NCI-H2107 treated with DMSO at 0.1 percent for 48 hours (cell line): ENCODE measurements around the gene DTNB.

Experiments
- DNase-seq: peaks from one replicate; lab custom pipeline; 2025; ENCODE audit not compliant: unreplicated experiment; lab: John Stamatoyannopoulos, UW

Gene DTNB

GRCh38 chr2:25473758-25474340 lies 199.5 kb downstream of the DTNB start:
- peak; percentile 76 for DNase-seq

DNA sequence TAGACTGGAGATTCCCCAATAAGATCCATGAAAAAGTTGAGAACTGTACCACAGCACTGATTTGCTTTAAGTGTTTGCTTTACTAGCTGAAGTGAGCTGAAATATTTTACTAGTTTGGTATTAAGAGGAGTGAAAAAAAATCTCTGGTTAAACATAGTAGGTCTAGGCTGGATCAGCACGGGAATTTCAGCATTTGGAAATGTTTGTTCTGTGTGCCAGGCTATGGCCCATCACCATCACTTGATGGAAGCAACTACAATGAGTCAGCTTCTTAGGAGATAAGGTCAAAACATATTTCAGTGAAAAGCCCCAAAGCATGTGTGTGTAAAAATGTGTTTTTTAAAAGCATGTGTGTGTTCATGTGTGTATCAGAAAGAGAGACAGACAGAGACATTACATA lies 200.2 kb downstream of the DTNB start:
- no peak for DNase-seq

DNA sequence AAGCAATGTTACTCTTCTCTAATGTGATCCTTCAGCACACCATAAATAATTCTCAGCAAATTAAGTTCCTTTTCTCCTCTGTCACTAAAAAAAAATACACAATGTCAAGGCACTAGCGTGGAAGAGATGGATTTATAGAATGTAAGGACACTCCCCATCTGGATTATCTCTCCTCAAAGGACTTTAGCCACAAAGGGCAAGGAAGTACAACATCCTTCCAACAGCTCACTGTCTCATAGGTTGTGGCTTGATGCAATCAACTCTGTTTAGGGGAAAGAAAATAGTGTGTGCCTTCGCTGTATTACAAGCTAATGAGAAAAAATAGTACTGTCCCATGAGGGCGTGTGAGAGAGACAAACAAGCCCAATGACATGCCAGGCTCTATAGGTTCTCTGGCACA lies 202.6 kb downstream of the DTNB start:
- DNase-seq, result no peak

GRCh38 chr2:25467743-25468142 lies 205.6 kb downstream of the DTNB start:
- no peak for DNase-seq

GRCh38 chr2:25462021-25462420 lies 211.4 kb downstream of the DTNB start:
- DNase-seq, result no peak

GRCh38 chr2:25460261-25460905 lies 213.0 kb downstream of the DTNB start:
- DNase-seq, result no peak

GRCh38 chr2:25454824-25455611 lies 218.4 kb downstream of the DTNB start:
- no peak for DNase-seq

DNA sequence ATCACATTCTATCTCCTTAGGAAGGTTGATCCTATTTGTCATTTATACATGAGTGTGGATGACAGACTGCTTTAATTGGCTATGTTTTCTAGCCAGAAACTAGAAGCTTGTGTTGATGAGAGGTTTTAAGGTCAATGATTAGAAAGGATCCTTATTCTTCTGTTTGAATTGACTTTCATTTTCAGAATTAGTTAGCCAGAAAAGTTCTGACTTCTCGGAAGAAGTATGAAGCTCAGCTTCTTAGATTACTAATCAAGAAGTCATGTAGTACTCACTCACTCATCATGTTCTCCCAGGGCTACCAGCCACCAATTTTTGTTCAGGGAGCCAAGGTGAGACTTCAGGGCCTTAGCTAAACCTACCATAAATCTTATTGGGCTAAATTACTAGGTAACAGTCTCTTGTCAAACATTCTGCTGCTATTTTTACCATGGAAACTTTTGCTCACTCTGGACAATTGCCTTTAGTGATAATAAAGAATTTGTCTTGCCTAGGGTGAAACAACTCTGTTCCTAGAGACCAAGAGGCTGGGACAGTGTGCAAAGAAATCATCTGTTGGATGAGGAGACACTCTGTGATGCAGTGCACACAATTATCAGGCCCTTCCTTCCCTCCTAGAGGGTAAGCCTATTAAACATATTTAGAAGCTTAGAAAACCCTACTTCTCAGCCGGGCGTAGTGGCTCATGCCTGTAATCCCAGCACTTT lies 220.0 kb downstream of the DTNB start:
- DNase-seq, result no peak

GRCh38 chr2:25448808-25449207 lies 224.6 kb downstream of the DTNB start:
- DNase-seq, result no peak

- DNase-seq, result no peak
Observed at GRCh38 chr2:25447018-25447417, 226.4 kb downstream of the DTNB start.

- DNase-seq, result no peak
Observed at GRCh38 chr2:25446122-25446521, 227.3 kb downstream of the DTNB start.

GRCh38 chr2:25445464-25445863 lies 227.9 kb downstream of the DTNB start:
- DNase-seq, result no peak

GRCh38 chr2:25444608-25445270 lies 228.6 kb downstream of the DTNB start:
- no peak for DNase-seq

GRCh38 chr2:25443766-25444165 lies 229.6 kb downstream of the DTNB start:
- DNase-seq, result no peak

- DNase-seq, result no peak
Observed at GRCh38 chr2:25441353-25441752, 232.0 kb downstream of the DTNB start.

DNA sequence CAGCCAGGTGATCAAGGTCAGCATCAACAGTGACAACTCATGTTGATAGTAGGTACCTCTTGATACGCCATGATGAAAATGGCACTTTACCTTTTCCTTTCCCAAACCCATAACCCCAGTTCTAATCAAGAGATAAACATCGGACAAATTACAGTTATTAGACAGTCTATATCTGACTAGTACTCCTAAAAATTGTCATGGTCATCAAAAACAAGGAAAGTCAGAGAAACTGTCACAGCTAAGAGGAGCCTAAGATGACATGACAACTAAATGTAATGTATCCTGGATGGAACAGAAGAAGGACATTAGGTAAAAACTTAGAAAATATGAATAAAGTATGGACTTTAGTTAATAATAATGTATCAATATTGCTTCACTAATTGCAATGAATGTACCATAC lies 234.6 kb downstream of the DTNB start:
- DNase-seq, result no peak

- no peak for DNase-seq
Observed at GRCh38 chr2:25437881-25438662, 235.3 kb downstream of the DTNB start.

GRCh38 chr2:25435421-25435820 lies 238.0 kb downstream of the DTNB start:
- no peak for DNase-seq

DNA sequence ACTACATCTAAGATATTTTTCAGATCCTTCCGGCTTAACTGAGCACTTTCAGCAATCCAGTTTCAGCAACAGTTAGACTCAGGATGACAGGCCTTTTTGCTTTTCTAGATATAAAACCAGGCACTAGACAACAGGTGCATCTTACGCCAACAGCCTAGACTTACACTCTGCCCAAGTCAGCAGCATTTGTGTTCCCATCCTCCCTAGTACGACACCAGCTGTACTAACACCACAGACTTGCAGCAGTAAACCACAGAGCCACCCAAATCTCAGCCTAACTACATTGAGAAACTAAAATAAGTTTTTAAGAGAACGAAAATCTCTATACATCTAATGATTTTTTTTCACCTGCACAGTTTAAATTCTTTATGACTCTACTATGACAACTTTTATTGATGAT lies 241.8 kb downstream of the DTNB start:
- no peak for DNase-seq

DNA sequence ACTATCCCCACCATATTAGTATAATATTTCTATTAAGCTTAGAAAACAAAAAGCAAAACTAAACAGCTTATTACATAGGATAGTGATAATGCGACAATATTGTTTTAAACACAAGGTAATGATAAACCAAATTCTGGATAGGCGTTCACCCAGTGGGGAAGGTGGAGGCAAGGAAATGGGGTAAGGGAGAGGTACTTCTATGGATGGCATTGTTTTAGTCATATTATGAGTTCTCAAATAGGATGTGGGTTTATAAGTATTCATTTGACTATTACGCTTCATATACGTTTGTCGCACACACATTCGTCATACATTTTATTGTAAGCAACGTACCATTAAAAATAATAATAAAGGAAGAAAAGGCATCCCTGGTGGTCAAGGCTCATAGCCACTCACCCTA lies 242.8 kb downstream of the DTNB start:
- no peak for DNase-seq
